D721Med (cell line): Measurements from ENCODE around the gene CCDC6.
"Not testable (repeated sequence)": the region's sequence is repeated elsewhere in the genome, so short reads cannot be mapped to it uniquely, and the experiment has no call there.

ENCODE experiments used
- DNase-seq: peaks from one replicate; pipeline ENCODE4 v3.0.0; 2011; ENCODE audit warnings: low spot score; ENCODE audit not compliant: insufficient read length
- FAIRE-seq: peaks from 2 replicates; lab custom pipeline; 2011; peaks lifted over from hg19 to GRCh38; lab: Jason Lieb, UNC
- TF ChIP-seq, protein P1 (sequence below): IDR thresholded peaks from 2 replicates; pipeline ENCODE4 v1.5.1; 2012; ENCODE audit warnings: mild to moderate bottlenecking, control low read depth; ENCODE audit not compliant: insufficient read depth; ENCODE audit errors: missing control alignments

Gene CCDC6

GRCh38 chr10:59803714-59804113, 102.6 kb downstream of the CCDC6 start:
- TF ChIP-seq, protein P1, sequence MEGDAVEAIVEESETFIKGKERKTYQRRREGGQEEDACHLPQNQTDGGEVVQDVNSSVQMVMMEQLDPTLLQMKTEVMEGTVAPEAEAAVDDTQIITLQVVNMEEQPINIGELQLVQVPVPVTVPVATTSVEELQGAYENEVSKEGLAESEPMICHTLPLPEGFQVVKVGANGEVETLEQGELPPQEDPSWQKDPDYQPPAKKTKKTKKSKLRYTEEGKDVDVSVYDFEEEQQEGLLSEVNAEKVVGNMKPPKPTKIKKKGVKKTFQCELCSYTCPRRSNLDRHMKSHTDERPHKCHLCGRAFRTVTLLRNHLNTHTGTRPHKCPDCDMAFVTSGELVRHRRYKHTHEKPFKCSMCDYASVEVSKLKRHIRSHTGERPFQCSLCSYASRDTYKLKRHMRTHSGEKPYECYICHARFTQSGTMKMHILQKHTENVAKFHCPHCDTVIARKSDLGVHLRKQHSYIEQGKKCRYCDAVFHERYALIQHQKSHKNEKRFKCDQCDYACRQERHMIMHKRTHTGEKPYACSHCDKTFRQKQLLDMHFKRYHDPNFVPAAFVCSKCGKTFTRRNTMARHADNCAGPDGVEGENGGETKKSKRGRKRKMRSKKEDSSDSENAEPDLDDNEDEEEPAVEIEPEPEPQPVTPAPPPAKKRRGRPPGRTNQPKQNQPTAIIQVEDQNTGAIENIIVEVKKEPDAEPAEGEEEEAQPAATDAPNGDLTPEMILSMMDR = no peak
- no peak for FAIRE-seq
- no peak for DNase-seq

DNA sequence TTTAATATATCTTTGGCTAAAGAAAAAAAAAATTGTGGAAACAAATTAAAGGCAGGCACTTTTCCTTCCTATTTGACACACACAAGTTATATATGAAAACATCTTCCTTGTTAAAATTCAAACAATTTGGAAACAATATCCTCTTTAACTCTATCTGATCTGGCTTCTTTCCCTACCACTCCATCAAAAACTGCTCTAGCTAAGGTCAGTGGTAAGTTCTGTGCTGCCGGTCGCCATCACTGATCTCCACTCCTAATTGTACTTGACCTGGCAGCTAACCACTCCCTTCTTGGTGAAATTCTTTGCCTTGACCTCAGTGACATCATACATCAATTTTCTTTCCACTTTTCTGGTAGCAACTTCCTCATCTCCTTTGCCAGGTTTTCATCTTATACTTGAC, 105.2 kb downstream of the CCDC6 start:
- DNase-seq (no peak), FAIRE-seq (no peak)
- TF ChIP-seq, protein P1 = no peak

DNA sequence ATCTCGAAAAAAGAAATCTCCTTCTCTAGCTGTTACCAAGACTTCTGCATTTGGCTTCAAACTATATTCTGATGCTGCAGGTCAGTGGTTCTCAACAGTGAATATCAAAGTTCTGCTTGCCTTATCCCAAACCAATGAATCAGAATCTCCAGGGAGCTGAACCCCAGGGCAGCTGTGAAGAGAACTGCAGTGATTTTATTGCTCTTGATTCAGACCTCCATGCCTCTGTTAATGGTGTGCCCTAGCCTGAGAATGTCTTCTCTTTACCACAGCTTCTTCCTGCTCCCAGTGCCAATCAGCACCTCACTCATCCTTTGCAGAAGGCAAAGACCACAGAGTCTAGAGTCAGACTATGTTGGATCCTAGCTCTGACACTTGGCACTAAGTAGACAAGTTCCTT, 106.9 kb downstream of the CCDC6 start:
- DNase-seq (no peak), FAIRE-seq (no peak)
- TF ChIP-seq, protein P1 = no peak

DNA sequence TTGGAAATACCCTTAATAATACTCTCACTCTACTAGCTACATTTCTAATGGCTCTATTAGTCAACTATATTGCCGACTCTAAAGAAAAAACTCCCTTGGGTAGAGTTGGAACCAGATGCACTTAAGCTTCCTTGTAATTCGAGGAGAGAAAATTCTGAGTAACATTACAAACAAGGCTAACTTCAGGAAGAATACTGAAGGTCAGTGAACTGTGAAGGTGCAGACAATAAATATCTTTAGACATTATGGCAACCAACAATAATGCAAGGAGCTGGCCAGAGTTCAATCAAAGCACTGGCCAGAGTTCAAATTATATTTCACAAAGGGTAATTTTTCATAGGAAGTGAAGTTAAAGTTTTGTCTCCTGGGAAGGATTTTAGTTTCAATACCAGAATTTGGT, 112.4 kb downstream of the CCDC6 start:
- TF ChIP-seq, protein P1 = no peak
- FAIRE-seq = no peak
- DNase-seq = no peak

GRCh38 chr10:59792812-59793211, 113.5 kb downstream of the CCDC6 start:
- FAIRE-seq (no peak), DNase-seq (no peak)
- TF ChIP-seq, protein P1 = no peak

- DNase-seq (no peak), FAIRE-seq (no peak)
These were observed 114.8 kb downstream of the CCDC6 start for GRCh38 chr10:59791601-59792000.

DNA sequence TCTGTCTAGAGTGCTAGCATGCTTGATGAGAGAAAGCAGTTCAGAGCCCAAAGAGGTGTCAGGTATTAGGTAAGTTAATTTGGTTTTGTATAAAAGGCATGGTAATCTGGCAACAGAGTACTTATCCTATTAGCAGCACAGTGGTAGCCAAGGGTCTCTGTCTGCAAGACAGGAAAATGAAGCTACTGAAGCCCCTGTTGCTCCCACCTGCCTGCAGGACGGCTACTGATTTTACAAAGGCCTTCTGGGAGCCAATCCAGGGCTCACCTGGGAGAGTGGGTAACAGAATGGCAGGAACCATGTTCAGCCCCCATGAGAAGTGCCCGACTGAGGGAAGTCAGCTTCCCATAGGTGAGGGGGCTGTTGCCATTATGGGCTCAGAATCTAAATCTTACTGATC, 116.3 kb downstream of the CCDC6 start:
- peak; percentile 89 for FAIRE-seq
- not testable (repeated sequence) for DNase-seq

More at GRCh38 chr10:59791601-59792000, 114.8 kb downstream of the CCDC6 start:
- TF ChIP-seq, protein P1 = no peak

- not testable (repeated sequence) for FAIRE-seq, DNase-seq
These were observed 117.4 kb downstream of the CCDC6 start for GRCh38 chr10:59788914-59789313.

DNA sequence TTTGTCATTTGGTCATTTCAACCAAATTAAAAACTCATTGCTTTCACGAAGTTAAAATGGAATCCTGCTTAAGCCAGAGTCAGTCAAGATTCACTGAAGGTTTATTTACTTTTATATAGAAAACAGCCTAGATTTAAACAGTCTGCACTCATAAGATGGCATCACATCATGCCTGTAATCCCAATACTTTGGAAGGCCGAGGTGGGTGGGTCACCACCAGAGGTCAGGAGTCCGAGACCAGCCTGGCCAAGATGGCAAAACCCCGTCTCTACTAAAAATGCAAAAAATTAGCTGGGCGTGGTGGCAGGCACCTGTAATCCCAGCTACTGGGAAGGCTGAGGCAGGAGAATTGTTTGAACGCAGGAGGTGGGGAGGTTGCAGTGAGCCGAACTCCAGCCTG, 119.3 kb downstream of the CCDC6 start:
- not testable (repeated sequence) for DNase-seq, FAIRE-seq

DNA sequence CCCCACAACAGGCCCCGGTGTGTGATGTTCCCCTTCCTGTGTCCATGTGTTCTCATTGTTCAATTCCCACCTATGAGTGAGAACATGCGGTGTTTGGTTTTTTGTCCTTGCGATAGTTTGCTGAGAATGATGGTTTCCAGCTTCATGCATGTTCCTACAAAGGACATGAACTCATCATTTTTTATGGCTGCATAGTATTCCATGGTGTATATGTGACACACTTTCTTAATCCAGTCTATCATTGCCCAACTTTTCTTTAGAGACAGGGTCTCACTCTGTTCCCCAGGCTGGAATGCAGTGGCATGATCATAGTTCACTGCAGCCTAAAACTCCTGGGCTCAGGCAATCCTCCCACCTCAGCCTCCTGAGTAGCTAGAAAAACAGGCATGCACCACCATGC, 120.9 kb downstream of the CCDC6 start:
- DNase-seq, FAIRE-seq: not testable (repeated sequence)
